SK-N-MC (cell line): Measurements from ENCODE around the gene ASTN2.

Experiments
- EZH2 ChIP-seq: fragments of 200-600 bp; sonication (generic); IDR thresholded peaks from one replicate; pipeline ENCODE4 v1.6.1; 2017; ENCODE audit warnings: antibody characterized with exemption
- POLR2AphosphoS5 ChIP-seq: IDR thresholded peaks from 2 replicates; pipeline ENCODE4 v1.6.1; 2012; ENCODE audit warnings: mild to moderate bottlenecking, low read depth, low read length, borderline replicate concordance

- TF ChIP-seq POLR2AphosphoS5 (no peak), EZH2 (no peak)
These were observed 477.5 kb downstream of the ASTN2 start for GRCh38 chr9:116937361-116937760.
